SK-N-DZ (cell line): ENCODE results near the gene KRT27.
"Not testable (repeated sequence)": the region's sequence is repeated elsewhere in the genome, so short reads cannot be mapped to it uniquely, and the experiment has no call there.

ENCODE experiments used
- DNase-seq: peaks from one replicate; pipeline ENCODE4 v3.0.0-alpha.2; 2015; ENCODE audit warnings: low spot score

The KRT27 gene

GRCh38 chr17:40760105-40761016 is 22.0 kb downstream of the KRT27 start:
- DNase-seq = no peak

GRCh38 chr17:40755231-40755630 is 27.1 kb downstream of the KRT27 start, which contains the start of gene KRT25:
Gene KRT25 (minus strand): TSS chr17:40755331. CDS start chr17:40755271, 60 bp downstream.
- DNase-seq = no peak

- no peak for DNase-seq
Observed at GRCh38 chr17:40753804-40754203, 28.5 kb downstream of the KRT27 start.

GRCh38 chr17:40751065-40751464 is 31.3 kb downstream of the KRT27 start:
- DNase-seq = no peak

GRCh38 chr17:40750391-40750790 is 32.0 kb downstream of the KRT27 start:
- DNase-seq = no peak

- not testable (repeated sequence) for DNase-seq
Observed at GRCh38 chr17:40748666-40749065, 33.7 kb downstream of the KRT27 start.

GRCh38 chr17:40738553-40738952 is 43.8 kb downstream of the KRT27 start:
- DNase-seq = no peak

- no peak for DNase-seq
Observed at GRCh38 chr17:40735016-40735415, 47.3 kb downstream of the KRT27 start.

GRCh38 chr17:40734018-40734417 is 48.3 kb downstream of the KRT27 start:
- DNase-seq = no peak

- no peak for DNase-seq
Observed at GRCh38 chr17:40730970-40731369, 51.4 kb downstream of the KRT27 start.

- DNase-seq = no peak
Observed at GRCh38 chr17:40727447-40728231, 54.7 kb downstream of the KRT27 start.

GRCh38 chr17:40726919-40727318 is 55.4 kb downstream of the KRT27 start:
- DNase-seq = no peak
